T-cell (primary cell): Measurements from ENCODE around the gene C19orf47. TPM values are rescaled to one million over a fixed set of nuclear protein-coding genes. Genes with fewer than 3 reads are reported as not detected.
"Not testable (repeated sequence)": the region's sequence is repeated elsewhere in the genome, so short reads cannot be mapped to it uniquely, and the experiment has no call there.

ENCODE experiments used
- ATAC-seq, 4 experiments: fragments of 200-7000 bp in 3 of 4; fragments of 150-1000 bp in 1 of 4; cut with Tn5 transposase; replicated peaks in 1 of 4; 1 replicate in 3 of 4; 2 replicates in 1 of 4; pipeline ENCODE4 v1.10.0; 2021; ENCODE audit warnings: moderate library complexity in 3 of 4, mild to moderate bottlenecking in 2 of 4, moderate number of reproducible peaks in 1 of 4
- CTCF ChIA-PET, 2 donors: fragments of 300-600 bp; sonication (Branson Sonifier 250); formaldehyde crosslinking; loops; one replicate each; lab custom pipeline; 2022; ENCODE audit warnings: antibody characterized with exemption in 2 of 2; lab: Charles Lee
- POLR2A ChIA-PET, 2 donors: fragments of 300-600 bp; sonication (Branson Sonifier 250); formaldehyde crosslinking; loops; one replicate each; lab custom pipeline; 2022; ENCODE audit warnings: antibody characterized with exemption in 2 of 2; lab: Charles Lee
- DNase-seq, 35 experiments: peaks; one replicate each; pipeline versions ENCODE4 v3.0.0 to v3.0.0-alpha.2; 2013 to 2023
- H3K27ac ChIP-seq: one replicate; pipeline ENCODE4 v1.5.1; 2013; ENCODE audit warnings: low read length
- H3K27me3 ChIP-seq, 2 experiments: replicated peaks in 1 of 2; 1 replicate in 1 of 2; 2 replicates in 1 of 2; pipeline versions ENCODE4 v1.6.1 to v1.7.0; 2013; ENCODE audit warnings: low read length in 1 of 2, mixed read lengths in 1 of 2; ENCODE audit not compliant: control insufficient read depth in 2 of 2, insufficient read depth in 2 of 2; ENCODE audit errors: extremely low read depth in 1 of 2
- H3K36me3 ChIP-seq, 2 donors: 1 replicate in 1 of 2; 2 replicates in 1 of 2; pipeline versions ENCODE4 v1.6.1 to v1.7.0; 2013; ENCODE audit warnings: low read length in 1 of 2; ENCODE audit not compliant: control insufficient read depth in 2 of 2, insufficient read depth in 1 of 2; ENCODE audit errors: extremely low read depth in 1 of 2
- H3K4me1 ChIP-seq, 2 experiments: 1 replicate in 1 of 2; 2 replicates in 1 of 2; pipeline versions ENCODE4 v1.6.1 to v1.7.0; 2013; ENCODE audit warnings: low read length in 2 of 2, mixed read lengths in 1 of 2; ENCODE audit not compliant: insufficient read depth in 2 of 2, control insufficient read depth in 1 of 2; ENCODE audit errors: extremely low read depth in 1 of 2
- H3K4me3 ChIP-seq, 2 donors: 1 replicate in 1 of 2; 2 replicates in 1 of 2; pipeline versions ENCODE4 v1.5.1 to v1.7.0; 2013; ENCODE audit warnings: mild to moderate bottlenecking in 2 of 2, low read length in 1 of 2, moderate library complexity in 1 of 2; ENCODE audit not compliant: control insufficient read depth in 1 of 2; ENCODE audit errors: extremely low read depth in 1 of 2
- H3K9me3 ChIP-seq: 2 replicates; pipeline ENCODE4 v1.7.0; 2013
- H3K27ac Mint-ChIP-seq, 2 donors: one replicate each; pipeline ENCODE4 v1.8.0; 2020 to 2021; ENCODE audit warnings: mild to moderate bottlenecking in 2 of 2, mixed read lengths in 2 of 2
- H3K27me3 Mint-ChIP-seq, 2 donors: one replicate each; pipeline ENCODE4 v1.8.0; 2021 to 2022; ENCODE audit warnings: mixed read lengths in 2 of 2
- H3K36me3 Mint-ChIP-seq: one replicate; pipeline ENCODE4 v1.8.0; 2021; ENCODE audit warnings: mixed read lengths
- H3K4me1 Mint-ChIP-seq, 3 donors: one replicate each; pipeline ENCODE4 v1.8.0; 2020 to 2022; ENCODE audit warnings: mixed read lengths in 3 of 3, mild to moderate bottlenecking in 1 of 3
- H3K4me3 Mint-ChIP-seq, 3 donors: one replicate each; pipeline ENCODE4 v1.8.0; 2020 to 2022; ENCODE audit warnings: mild to moderate bottlenecking in 3 of 3, mixed read lengths in 3 of 3, moderate library complexity in 3 of 3
- H3K9me3 Mint-ChIP-seq, 3 donors: one replicate each; pipeline ENCODE4 v1.8.0; 2020 to 2022; ENCODE audit warnings: mixed read lengths in 3 of 3
- WGBS: methylation state at CpG from one replicate; pipeline ENCODE4 v1.1.5; 2013; ENCODE audit warnings: missing lambda C conversion rate; ENCODE audit not compliant: insufficient coverage; 5-methylcytosine and 5-hydroxymethylcytosine counted together
- total RNA-seq, 35 experiments: library from RNA in 6 of 35; stranded (reverse) in 6 of 35; fragments of 120-200 nt in 1 of 35; gene quantifications; one replicate each; pipeline versions ENCODE4 v1.2.1 to v1.2.4 and lab custom pipeline; 2013 to 2026

Gene C19orf47
- total RNA-seq, 5 donors from 2014 or later (not counting 1 experiment from before 2014, with no cell fraction given), result 12.4 to 14.8 (median 14.5) TPM

GRCh38 chr19:40370253-40370652 is 22.1 kb upstream of the C19orf47 start:
- H3K4me1 Mint-ChIP-seq, result peaks cover 8 to 14% (median 12%) of the 10 kb centered on the region in 3 donors
- H3K36me3 ChIP-seq, result peaks cover 16 to 51% of the 10 kb centered on the region in 2 donors
- H3K4me1 ChIP-seq, H3K27me3 Mint-ChIP-seq, DNase-seq, CTCF ChIA-PET, ATAC-seq, H3K4me3 Mint-ChIP-seq, H3K27ac Mint-ChIP-seq, H3K9me3 Mint-ChIP-seq, H3K27me3 ChIP-seq, H3K9me3 ChIP-seq, POLR2A ChIA-PET, H3K27ac ChIP-seq, H3K4me3 ChIP-seq: not testable (repeated sequence)
- 71% methylated on average over 1 of the region's 3 CpGs for WGBS
- H3K36me3 Mint-ChIP-seq, result peaks cover 39% of the 10 kb centered on the region

GRCh38 chr19:40369797-40370196 is 21.6 kb upstream of the C19orf47 start:
- H3K27me3 ChIP-seq, result no peaks in the 10 kb centered on the region
- H3K4me1 Mint-ChIP-seq, result peaks cover 12 to 15% (median 14%) of the 10 kb centered on the region in 3 donors
- ChIA-PET CTCF (no interaction called here), POLR2A (no interaction called here)
- WGBS, result 87% methylated on average over 12 of the region's 12 CpGs
- no peak overlapping the region for H3K27ac Mint-ChIP-seq
- H3K4me1 ChIP-seq, result peaks cover 5% of the 10 kb centered on the region in 2 experiments
- DNase-seq, result no peak
- H3K9me3 ChIP-seq, result no peaks in the 10 kb centered on the region
- peaks cover 16 to 51% of the 10 kb centered on the region in 2 donors for H3K36me3 ChIP-seq
- no peak for ATAC-seq
- no peak overlapping the region for H3K4me3 ChIP-seq
- H3K27me3 Mint-ChIP-seq, result no peaks in the 10 kb centered on the region
- H3K27ac ChIP-seq, result no peak overlapping the region
- H3K4me3 Mint-ChIP-seq, result no peak overlapping the region
- peaks cover 38% of the 10 kb centered on the region for H3K36me3 Mint-ChIP-seq
- H3K9me3 Mint-ChIP-seq, result no peaks in the 10 kb centered on the region

GRCh38 chr19:40367577-40368434 is 19.6 kb upstream of the C19orf47 start:
- Histone ChIP-seq H3K4me3 (no peak overlapping the region), H3K4me1 (peaks cover 6 to 7% of the 10 kb centered on the region in 2 experiments), H3K9me3 (no peaks in the 10 kb centered on the region), H3K27ac (no peak overlapping the region), H3K27me3 (no peaks in the 10 kb centered on the region), H3K36me3 (peaks cover 10 to 42% of the 10 kb centered on the region in 2 donors)
- ATAC-seq, result no peak
- WGBS, result 95% methylated on average over 8 of the region's 16 CpGs
- no peak overlapping the region for H3K27ac Mint-ChIP-seq
- DNase-seq, result no peak
- H3K4me3 Mint-ChIP-seq, result no peak overlapping the region
- ChIA-PET CTCF (interaction anchor here in 1 of 2 donors (0.6 kb wide), 1 partner anchor 22 kb away, joined by 4 read pairs; no protein-coding TSS in a partner anchor), POLR2A (no interaction called here)
- H3K36me3 Mint-ChIP-seq, result peaks cover 29% of the 10 kb centered on the region
- peaks cover 13 to 17% (median 15%) of the 10 kb centered on the region in 3 donors for H3K4me1 Mint-ChIP-seq
- no peaks in the 10 kb centered on the region for H3K27me3 Mint-ChIP-seq
- no peaks in the 10 kb centered on the region for H3K9me3 Mint-ChIP-seq

GRCh38 chr19:40366697-40367561 is 18.7 kb upstream of the C19orf47 start:
- H3K4me3 ChIP-seq, result no peak overlapping the region
- DNase-seq (no peak), ATAC-seq (no peak)
- CTCF ChIA-PET, result interaction anchor here in 1 of 2 donors (0.6 kb wide), 1 partner anchor 22 kb away, joined by 4 read pairs; no protein-coding TSS in a partner anchor
- H3K9me3 Mint-ChIP-seq, result no peaks in the 10 kb centered on the region
- H3K4me3 Mint-ChIP-seq, result no peak overlapping the region
- peaks cover 6 to 8% of the 10 kb centered on the region in 2 experiments for H3K4me1 ChIP-seq
- no peaks in the 10 kb centered on the region for H3K27me3 Mint-ChIP-seq
- H3K27me3 ChIP-seq, result no peaks in the 10 kb centered on the region
- POLR2A ChIA-PET, result no interaction called here
- H3K27ac ChIP-seq, result no peak overlapping the region
- peaks cover 13 to 18% (median 16%) of the 10 kb centered on the region in 3 donors for H3K4me1 Mint-ChIP-seq
- H3K9me3 ChIP-seq, result no peaks in the 10 kb centered on the region
- H3K36me3 Mint-ChIP-seq, result peaks cover 26% of the 10 kb centered on the region
- no peak overlapping the region for H3K27ac Mint-ChIP-seq
- H3K36me3 ChIP-seq, result peaks cover 9 to 37% of the 10 kb centered on the region in 2 donors
- WGBS, result 94% methylated on average over 20 of the region's 27 CpGs

GRCh38 chr19:40365613-40366401 is 17.6 kb upstream of the C19orf47 start:
- H3K4me1 Mint-ChIP-seq, result peaks cover 16 to 24% (median 16%) of the 10 kb centered on the region in 3 donors
- peak in 21 of 35 experiments; percentile 4 to 47 (median 18) for DNase-seq
- no peaks in the 10 kb centered on the region for H3K9me3 Mint-ChIP-seq
- H3K4me1 ChIP-seq, result peaks cover 6 to 8% of the 10 kb centered on the region in 2 experiments
- H3K27me3 ChIP-seq, result no peaks in the 10 kb centered on the region
- ChIA-PET POLR2A (no interaction called here), CTCF (no interaction called here)
- H3K36me3 ChIP-seq, result peaks cover 5 to 31% of the 10 kb centered on the region in 2 donors
- ATAC-seq, result peak in 3 of 4 experiments; percentile 26 to 61 (median 41)
- H3K27ac ChIP-seq, result no peak overlapping the region
- no peaks in the 10 kb centered on the region for H3K27me3 Mint-ChIP-seq
- 90% methylated on average over 3 of the region's 28 CpGs for WGBS
- peak overlapping the region in 1 of 2 donors; percentile 45 for H3K4me3 ChIP-seq
- H3K4me3 Mint-ChIP-seq, result peak overlapping the region in 1 of 3 donors; percentile 4
- no peak overlapping the region for H3K27ac Mint-ChIP-seq
- peaks cover 27% of the 10 kb centered on the region for H3K36me3 Mint-ChIP-seq
- H3K9me3 ChIP-seq, result no peaks in the 10 kb centered on the region
